Body of pancreas (tissue), 4 donors: Measurements from ENCODE around the gene KIAA0825. TPM values are rescaled to one million over a fixed set of nuclear protein-coding genes. Genes with fewer than 3 reads are reported as not detected.

Source experiments
- ATAC-seq: fragments of 150-250 bp; one replicate; pipeline ENCODE4 v1.9.1; 2016
- DNase-seq, 4 donors: peaks; one replicate each; pipeline ENCODE4 v3.0.0-alpha.2; 2019
- H3K27ac ChIP-seq, 4 donors: fragments of 200-600 bp; sonication (generic); 1 replicate in 3 of 4; 2 replicates in 1 of 4; pipeline versions ENCODE4 v1.5.1 to v1.6.1; 2016 to 2019; ENCODE audit warnings: mild to moderate bottlenecking in 1 of 4, mixed read lengths in 1 of 4, moderate library complexity in 1 of 4
- H3K27me3 ChIP-seq, 2 donors: fragments of 200-600 bp; sonication (generic); one replicate each; pipeline ENCODE4 v1.6.0; 2016; ENCODE audit warnings: mild to moderate bottlenecking in 1 of 2
- H3K36me3 ChIP-seq, 2 donors: fragments of 200-600 bp; sonication (generic); replicated peaks in 1 of 2; 2 replicates each; pipeline ENCODE4 v1.5.1; 2016; ENCODE audit warnings: low read depth in 2 of 2; ENCODE audit not compliant: insufficient read depth in 1 of 2
- H3K4me1 ChIP-seq: fragments of 200-600 bp; sonication (generic); one replicate; pipeline ENCODE4 v1.6.0; 2016
- H3K4me3 ChIP-seq, 2 donors: fragments of 200-600 bp; sonication (generic); 1 replicate in 1 of 2; 2 replicates in 1 of 2; pipeline ENCODE4 v1.5.1; 2016 to 2019
- H3K9me3 ChIP-seq, 3 donors: fragments of 200-600 bp; sonication (generic); 1 replicate in 2 of 3; 2 replicates in 1 of 3; pipeline ENCODE4 v1.5.1; 2016
- CTCF ChIP-seq, 7 experiments: fragments of 450-650 bp in 4 of 7; fragments of 200-600 bp in 3 of 7; sonication (generic) in 3 of 7; IDR thresholded peaks; one replicate each; pipeline ENCODE4 v1.5.1; 2016 to 2019; ENCODE audit warnings: antibody characterized with exemption in 7 of 7
- POLR2A ChIP-seq, 3 donors: fragments of 450-650 bp; IDR thresholded peaks; one replicate each; pipeline ENCODE4 v1.6.1; 2016; ENCODE audit warnings: antibody characterized with exemption in 3 of 3, mild to moderate bottlenecking in 2 of 3
- WGBS, 2 donors: methylation state at CpG; one replicate each; pipeline ENCODE4 v1.1.5; 2017; 5-methylcytosine and 5-hydroxymethylcytosine counted together
- intact Hi-C: fragments of 100-400 bp; cut with DNase I; formaldehyde crosslinking; loops from one replicate; pipeline ENCODE4 v1.15.1; 2023
- total RNA-seq, 2 donors: library from RNA; depleted of rRNA; stranded (reverse); fragments of >200 nt; gene quantifications; one replicate each; pipeline ENCODE4 v1.1.0, GENCODE V29; 2016

Gene KIAA0825
- total RNA-seq, 2 donors from 2014 or later, result 5.7 to 6.6 TPM

- intact Hi-C loops, result no loop called here
- DNase-seq (no peak), ATAC-seq (peak; percentile 24)
- Histone ChIP-seq H3K27ac (no peak overlapping the region), H3K27me3 (no peaks in the 10 kb centered on the region), H3K36me3 (no peaks in the 10 kb centered on the region), H3K4me3 (no peak overlapping the region), H3K4me1 (peaks cover 8% of the 10 kb centered on the region), H3K9me3 (no peaks in the 10 kb centered on the region)
- TF ChIP-seq POLR2A (IDR thresholded peaks at IDR 0.05), result no peak
- TF ChIP-seq CTCF (IDR thresholded peaks at IDR 0.05), result no peak
- 60 to 62% methylated on average over 5 of the region's 5 CpGs for WGBS, 2 donors
Measured at GRCh38 chr5:94361832-94362796, 256.3 kb downstream of the KIAA0825 start.

GRCh38 chr5:94361161-94361560 is 257.2 kb downstream of the KIAA0825 start:
- WGBS, 2 donors, result 74 to 78% methylated on average over 1 of the region's 1 CpG
- DNase-seq (no peak), ATAC-seq (no peak)
- Histone ChIP-seq H3K27me3 (no peaks in the 10 kb centered on the region), H3K4me1 (peaks cover 8% of the 10 kb centered on the region), H3K27ac (no peak overlapping the region), H3K4me3 (no peak overlapping the region), H3K36me3 (no peaks in the 10 kb centered on the region), H3K9me3 (no peaks in the 10 kb centered on the region)
- intact Hi-C loops, result no loop called here
- TF ChIP-seq POLR2A (IDR thresholded peaks at IDR 0.05), result no peak
- TF ChIP-seq CTCF (IDR thresholded peaks at IDR 0.05), result no peak

GRCh38 chr5:94360382-94361130 is 257.8 kb downstream of the KIAA0825 start:
- ATAC-seq (no peak), DNase-seq (no peak)
- Histone ChIP-seq H3K36me3 (no peaks in the 10 kb centered on the region), H3K27ac (no peak overlapping the region), H3K27me3 (no peaks in the 10 kb centered on the region), H3K4me3 (no peak overlapping the region), H3K4me1 (peaks cover 8% of the 10 kb centered on the region), H3K9me3 (no peaks in the 10 kb centered on the region)
- intact Hi-C loops, result no loop called here
- TF ChIP-seq CTCF (IDR thresholded peaks at IDR 0.05) (no peak), POLR2A (IDR thresholded peaks at IDR 0.05) (no peak)
- 93 to 97% methylated on average over 4 of the region's 4 CpGs for WGBS, 2 donors

- no peak for ATAC-seq
- intact Hi-C loops, result no loop called here
- WGBS, 2 donors, result 92 to 95% methylated on average over 3 of the region's 3 CpGs
Measured at GRCh38 chr5:94359880-94360279, 258.5 kb downstream of the KIAA0825 start.

More at GRCh38 chr5:94359880-94360279, 258.5 kb downstream of the KIAA0825 start:
- Histone ChIP-seq H3K9me3 (no peaks in the 10 kb centered on the region), H3K4me1 (peaks cover 8% of the 10 kb centered on the region), H3K27ac (no peak overlapping the region), H3K27me3 (no peaks in the 10 kb centered on the region), H3K36me3 (no peaks in the 10 kb centered on the region), H3K4me3 (no peak overlapping the region)
- TF ChIP-seq CTCF (IDR thresholded peaks at IDR 0.05), result no peak
- no peak for TF ChIP-seq POLR2A (IDR thresholded peaks at IDR 0.05)
- no peak for DNase-seq
